Heart left ventricle (tissue), 16 donors: ENCODE results near the gene SLC9A9. TPM values are rescaled to one million over a fixed set of nuclear protein-coding genes. Genes with fewer than 3 reads are reported as not detected.

Experiments
- ATAC-seq, 4 donors: fragments of 200-7000 bp; cut with Tn5 transposase; one replicate each; pipeline ENCODE4 v1.9.1; 2020 to 2022; ENCODE audit warnings: moderate library complexity in 4 of 4, mild to moderate bottlenecking in 3 of 4, moderate number of reproducible peaks in 1 of 4
- DNase-seq, 5 donors: peaks; one replicate each; pipeline ENCODE4 v3.0.0-alpha.2; 2020
- H3K27ac ChIP-seq, 12 donors: fragments of 200-600 bp; sonication (generic) in 4 of 12; one replicate each; pipeline versions ENCODE4 v1.5.0 to v1.8.0; 2016 to 2022; ENCODE audit warnings: mild to moderate bottlenecking in 2 of 12
- H3K27me3 ChIP-seq, 9 donors: fragments of 200-600 bp; sonication (generic) in 2 of 9; one replicate each; pipeline versions ENCODE4 v1.5.1 to v1.8.0; 2016 to 2022; ENCODE audit warnings: mild to moderate bottlenecking in 3 of 9
- H3K36me3 ChIP-seq, 9 donors: fragments of 200-600 bp; sonication (generic) in 2 of 9; one replicate each; pipeline versions ENCODE4 v1.5.0 to v1.8.0; 2018 to 2022; ENCODE audit warnings: mild to moderate bottlenecking in 2 of 9
- H3K4me1 ChIP-seq, 12 donors: fragments of 200-600 bp; sonication (generic) in 4 of 12; one replicate each; pipeline versions ENCODE4 v1.5.0 to v1.8.0; 2016 to 2022; ENCODE audit warnings: mild to moderate bottlenecking in 3 of 12
- H3K4me3 ChIP-seq, 12 donors: fragments of 200-600 bp; sonication (generic) in 4 of 12; one replicate each; pipeline versions ENCODE4 v1.5.0 to v1.8.0; 2017 to 2022; ENCODE audit warnings: mild to moderate bottlenecking in 9 of 12, moderate library complexity in 4 of 12
- H3K9me3 ChIP-seq, 12 donors: fragments of 200-600 bp; sonication (generic) in 4 of 12; one replicate each; pipeline versions ENCODE4 v1.5.0 to v1.8.0; 2016 to 2022; ENCODE audit warnings: mild to moderate bottlenecking in 1 of 12
- CTCF ChIP-seq, 12 donors: fragments of 200-600 bp; sonication (generic) in 4 of 12; IDR thresholded peaks; one replicate each; pipeline versions ENCODE4 v1.5.0 to v1.8.0; 2018 to 2022; ENCODE audit warnings: antibody characterized with exemption in 12 of 12, mild to moderate bottlenecking in 5 of 12
- POLR2A ChIP-seq, 2 donors: fragments of 450-650 bp; IDR thresholded peaks; one replicate each; pipeline ENCODE4 v1.6.1; 2017; ENCODE audit warnings: antibody characterized with exemption in 2 of 2, mild to moderate bottlenecking in 2 of 2, moderate library complexity in 2 of 2
- WGBS, 4 donors: extraction: QIAGEN DNeasy Blood & Tissue Kit in 2 of 4; methylation state at CpG; one replicate each; pipeline versions ENCODE4 v1.1.5 to v1.1.7; 2013 to 2018; 5-methylcytosine and 5-hydroxymethylcytosine counted together
- intact Hi-C, 10 donors: fragments of 100-400 bp; cut with DNase I; formaldehyde crosslinking; loops; one replicate each; pipeline versions ENCODE4 v1.11.1 to v1.14.2; 2022
- polyA plus RNA-seq, 2 donors: library from polyadenylated mRNA; stranded (reverse); fragments of 200-250 nt; gene quantifications; one replicate each; pipeline ENCODE4 v1.2.3, GENCODE V29; 2013
- total RNA-seq, 9 donors: library from RNA; depleted of rRNA in 2 of 9; stranded (reverse); fragments of >200 nt in 2 of 9; fragmentation: NEBNext Ultra II Directional in 3 of 9; extraction: Animal tissue kit (Norgen Biotek cat#: 25700) in 3 of 9; gene quantifications; one replicate each; pipeline versions ENCODE4 v1.1.0 to v1.2.4, GENCODE V29; 2016 to 2023
- donor health status: ischemic (EF 13 %, LVEDD 7.1; RV severe dilation, severe dysfunction).
- donor health status: healthy with polysubstance abuse.
- donor health status: DM: no; HTN: yes; CAD: no.
- donor health status: DM: no; HTN: no; CAD: no.
- donor health status: ischemic (EF 25% LVEDD 6.9; RV normal size, moderate dysfunction).
- donor health status: ischemic (EF 25% LVEDD 5.7; RV mildly dilated, moderate dysfunction).
- donor health status: healthy.
- donor health status: DM: yes; HTN: yes; CAD: no.
- donor health status: ischemic (EF 35%, LVEDD 5.7; RV mildly dilated, moderate dysfunction).
- donor health status: nonischemic (EF 11% LVEDD 7.7; RV severe dilation, severe dysfunction).
- donor health status: DM: yes; HTN: yes; CAD: no.
- donor health status: PGD.
- donor health status: ischemic (EF 29% LVEDD 5.4; RV normal size, mild dysfunction).
- donor health status: nonischemic (EF 23%, LVEDD 6.1; RV moderate dilation, normal function).

Gene SLC9A9
- total and polyA plus RNA-seq, 11 donors: 0.76 to 17.5 (median 3.3) TPM

GRCh38 chr3:143753006-143753405 is 95.3 kb downstream of the SLC9A9 start:
- 72 to 81% (median 78%) methylated on average over 1 of the region's 1 CpG for WGBS, 4 donors
- H3K36me3 ChIP-seq: no peaks in the 10 kb centered on the region
- DNase-seq (no peak), ATAC-seq (no peak)
- TF ChIP-seq POLR2A (IDR thresholded peaks at IDR 0.05): no peak
- TF ChIP-seq CTCF (IDR thresholded peaks at IDR 0.05): peak in 1 of 12 donors; percentile 5
- intact Hi-C loops: no loop called here
- no peaks in the 10 kb centered on the region for H3K27me3 ChIP-seq
- H3K9me3 ChIP-seq: no peaks in the 10 kb centered on the region
- peaks cover 0 to 6% (median 0%) of the 10 kb centered on the region in 12 donors for H3K4me1 ChIP-seq
- no peak overlapping the region for H3K4me3 ChIP-seq
- no peak overlapping the region for H3K27ac ChIP-seq

GRCh38 chr3:143751643-143752178 is 96.6 kb downstream of the SLC9A9 start:
- no peak for DNase-seq
- no peaks in the 10 kb centered on the region for H3K36me3 ChIP-seq
- no peaks in the 10 kb centered on the region for H3K9me3 ChIP-seq
- no peaks in the 10 kb centered on the region for H3K27me3 ChIP-seq
- no peak for TF ChIP-seq CTCF (IDR thresholded peaks at IDR 0.05)
- no peak for TF ChIP-seq POLR2A (IDR thresholded peaks at IDR 0.05)
- no peak overlapping the region for H3K4me3 ChIP-seq
- intact Hi-C loops: no loop called here
- 73 to 78% (median 75%) methylated on average over 4 of the region's 4 CpGs for WGBS, 4 donors
- no peak for ATAC-seq
- H3K4me1 ChIP-seq: peaks cover 0 to 6% (median 0%) of the 10 kb centered on the region in 12 donors
- no peak overlapping the region for H3K27ac ChIP-seq

GRCh38 chr3:143750841-143751240 is 97.4 kb downstream of the SLC9A9 start:
- no peak for TF ChIP-seq POLR2A (IDR thresholded peaks at IDR 0.05)
- no peak for TF ChIP-seq CTCF (IDR thresholded peaks at IDR 0.05)
- 77 to 90% (median 86%) methylated on average over 2 of the region's 2 CpGs for WGBS, 4 donors

GRCh38 chr3:143749926-143750325 is 98.3 kb downstream of the SLC9A9 start:
- DNase-seq (no peak), ATAC-seq (no peak)
- Histone ChIP-seq H3K4me1 (peaks cover 0 to 6% (median 0%) of the 10 kb centered on the region in 12 donors), H3K36me3 (no peaks in the 10 kb centered on the region), H3K27me3 (no peaks in the 10 kb centered on the region), H3K4me3 (no peak overlapping the region), H3K9me3 (no peaks in the 10 kb centered on the region), H3K27ac (no peak overlapping the region)
- intact Hi-C loops: no loop called here
- TF ChIP-seq CTCF (IDR thresholded peaks at IDR 0.05) (no peak), POLR2A (IDR thresholded peaks at IDR 0.05) (no peak)
- 65 to 75% (median 72%) methylated on average over 5 of the region's 5 CpGs for WGBS, 4 donors

More at GRCh38 chr3:143750841-143751240, 97.4 kb downstream of the SLC9A9 start:
- no peak for ATAC-seq
- Histone ChIP-seq H3K27me3 (no peaks in the 10 kb centered on the region), H3K4me3 (no peak overlapping the region), H3K4me1 (peaks cover 0 to 6% (median 0%) of the 10 kb centered on the region in 12 donors), H3K9me3 (no peaks in the 10 kb centered on the region), H3K27ac (no peak overlapping the region), H3K36me3 (no peaks in the 10 kb centered on the region)
- intact Hi-C loops: no loop called here
- DNase-seq: no peak
